IMR-90 (cell line): ENCODE data around the gene PRDM15.

Experiments
- CEBPB ChIP-seq: IDR thresholded peaks from 2 replicates; pipeline ENCODE4 v1.6.1; 2012; ENCODE audit warnings: low read depth, low read length, improper control_type of control experiment
- ELK1 ChIP-seq: fragments of 150-350 bp; IDR thresholded peaks from 2 replicates; pipeline ENCODE4 v1.6.1; 2016; ENCODE audit warnings: low read depth, mild to moderate bottlenecking, low read length, moderate library complexity, borderline replicate concordance
- MXI1 ChIP-seq: IDR thresholded peaks from 2 replicates; pipeline ENCODE4 v1.6.1; 2012; ENCODE audit warnings: low read depth, mild to moderate bottlenecking, low read length, moderate library complexity, borderline replicate concordance
- POLR2A ChIP-seq: IDR thresholded peaks from 2 replicates; pipeline ENCODE4 v1.6.1; 2012; ENCODE audit warnings: mild to moderate bottlenecking, low read depth, low read length
- SMC3 ChIP-seq: fragments of 150-350 bp; IDR thresholded peaks from 2 replicates; pipeline ENCODE4 v1.6.1; 2016; ENCODE audit warnings: low read depth, mild to moderate bottlenecking, antibody characterized with exemption, low read length, moderate library complexity
- TF ChIP-seq, protein P1 (sequence below): conservative IDR thresholded peaks from 2 replicates; pipeline ENCODE4 v1.5.1; 2012; ENCODE audit warnings: mild to moderate bottlenecking, low read depth, low read length, improper control_type of control experiment
- TF ChIP-seq, protein P2 (sequence below): fragments of 150-350 bp; IDR thresholded peaks from 2 replicates; pipeline ENCODE4 v1.6.1; 2017; ENCODE audit warnings: mild to moderate bottlenecking, antibody characterized with exemption, low read length, low read depth

GRCh38 chr21:41770901-41771624, 108.1 kb downstream of the PRDM15 start:
- TF ChIP-seq, protein P1, sequence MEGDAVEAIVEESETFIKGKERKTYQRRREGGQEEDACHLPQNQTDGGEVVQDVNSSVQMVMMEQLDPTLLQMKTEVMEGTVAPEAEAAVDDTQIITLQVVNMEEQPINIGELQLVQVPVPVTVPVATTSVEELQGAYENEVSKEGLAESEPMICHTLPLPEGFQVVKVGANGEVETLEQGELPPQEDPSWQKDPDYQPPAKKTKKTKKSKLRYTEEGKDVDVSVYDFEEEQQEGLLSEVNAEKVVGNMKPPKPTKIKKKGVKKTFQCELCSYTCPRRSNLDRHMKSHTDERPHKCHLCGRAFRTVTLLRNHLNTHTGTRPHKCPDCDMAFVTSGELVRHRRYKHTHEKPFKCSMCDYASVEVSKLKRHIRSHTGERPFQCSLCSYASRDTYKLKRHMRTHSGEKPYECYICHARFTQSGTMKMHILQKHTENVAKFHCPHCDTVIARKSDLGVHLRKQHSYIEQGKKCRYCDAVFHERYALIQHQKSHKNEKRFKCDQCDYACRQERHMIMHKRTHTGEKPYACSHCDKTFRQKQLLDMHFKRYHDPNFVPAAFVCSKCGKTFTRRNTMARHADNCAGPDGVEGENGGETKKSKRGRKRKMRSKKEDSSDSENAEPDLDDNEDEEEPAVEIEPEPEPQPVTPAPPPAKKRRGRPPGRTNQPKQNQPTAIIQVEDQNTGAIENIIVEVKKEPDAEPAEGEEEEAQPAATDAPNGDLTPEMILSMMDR = no peak
- no peak for TF ChIP-seq POLR2A
- no peak for TF ChIP-seq MXI1
- no peak for TF ChIP-seq SMC3
- no peak for TF ChIP-seq CEBPB
- TF ChIP-seq, protein P2, sequence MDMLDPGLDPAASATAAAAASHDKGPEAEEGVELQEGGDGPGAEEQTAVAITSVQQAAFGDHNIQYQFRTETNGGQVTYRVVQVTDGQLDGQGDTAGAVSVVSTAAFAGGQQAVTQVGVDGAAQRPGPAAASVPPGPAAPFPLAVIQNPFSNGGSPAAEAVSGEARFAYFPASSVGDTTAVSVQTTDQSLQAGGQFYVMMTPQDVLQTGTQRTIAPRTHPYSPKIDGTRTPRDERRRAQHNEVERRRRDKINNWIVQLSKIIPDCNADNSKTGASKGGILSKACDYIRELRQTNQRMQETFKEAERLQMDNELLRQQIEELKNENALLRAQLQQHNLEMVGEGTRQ = no peak
- TF ChIP-seq ELK1 = no peak
